HG03565 (cell line): ENCODE measurements around the gene VPS26C.
A peak's percentile ranks its signal among the peaks of the same experiment; 100 is the strongest.
"Not testable (repeated sequence)": the region's sequence is repeated elsewhere in the genome, so short reads cannot be mapped to it uniquely, and the experiment has no call there.

Source experiments
- ATAC-seq: cut with Tn5 transposase; IDR thresholded peaks from one replicate; pipeline ENCODE4 v1.9.1; 2021; ENCODE audit warnings: mild to moderate bottlenecking, moderate library complexity; ENCODE audit not compliant: unreplicated experiment

Gene VPS26C

DNA sequence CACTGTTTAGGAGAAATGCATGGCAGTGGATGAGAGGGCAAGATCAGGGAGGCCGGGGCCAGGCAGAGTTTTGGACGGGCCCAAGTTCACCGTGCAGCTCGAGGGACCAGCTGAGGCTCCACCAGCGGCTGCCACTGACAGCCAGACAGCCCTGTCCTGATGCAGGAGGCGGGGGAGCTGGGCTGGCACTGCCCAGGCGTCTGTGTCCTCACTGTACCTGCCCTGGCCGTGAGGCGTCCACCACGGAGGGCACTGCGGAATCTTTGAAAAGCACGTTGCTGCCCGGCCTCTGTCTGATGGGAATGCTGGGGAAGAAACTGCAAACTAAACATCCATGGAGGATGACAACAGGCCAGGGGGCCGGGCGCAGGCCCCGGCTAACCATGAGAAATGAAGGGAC is 35.5 kb downstream of the VPS26C start:
- ATAC-seq = no peak

DNA sequence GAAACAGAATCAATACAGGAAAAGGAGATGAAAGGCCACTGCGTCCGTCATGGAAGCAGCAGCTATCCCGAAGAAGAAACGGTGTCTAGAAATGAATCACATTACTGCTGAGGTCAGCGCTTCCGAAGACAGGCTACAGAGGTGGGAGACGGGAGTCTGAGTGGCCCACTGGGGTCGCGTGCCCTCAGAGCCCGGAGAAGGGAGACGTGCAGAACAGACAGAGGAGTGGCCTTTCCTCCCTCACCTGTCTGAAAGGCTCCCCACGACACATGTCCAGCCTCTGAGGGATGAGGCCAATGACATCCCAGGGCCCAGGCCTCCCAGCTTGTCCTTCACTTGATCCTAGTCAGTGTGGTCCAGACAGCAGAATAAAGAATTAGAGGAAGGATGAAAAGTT is 35.9 kb downstream of the VPS26C start:
- ATAC-seq = no peak

DNA sequence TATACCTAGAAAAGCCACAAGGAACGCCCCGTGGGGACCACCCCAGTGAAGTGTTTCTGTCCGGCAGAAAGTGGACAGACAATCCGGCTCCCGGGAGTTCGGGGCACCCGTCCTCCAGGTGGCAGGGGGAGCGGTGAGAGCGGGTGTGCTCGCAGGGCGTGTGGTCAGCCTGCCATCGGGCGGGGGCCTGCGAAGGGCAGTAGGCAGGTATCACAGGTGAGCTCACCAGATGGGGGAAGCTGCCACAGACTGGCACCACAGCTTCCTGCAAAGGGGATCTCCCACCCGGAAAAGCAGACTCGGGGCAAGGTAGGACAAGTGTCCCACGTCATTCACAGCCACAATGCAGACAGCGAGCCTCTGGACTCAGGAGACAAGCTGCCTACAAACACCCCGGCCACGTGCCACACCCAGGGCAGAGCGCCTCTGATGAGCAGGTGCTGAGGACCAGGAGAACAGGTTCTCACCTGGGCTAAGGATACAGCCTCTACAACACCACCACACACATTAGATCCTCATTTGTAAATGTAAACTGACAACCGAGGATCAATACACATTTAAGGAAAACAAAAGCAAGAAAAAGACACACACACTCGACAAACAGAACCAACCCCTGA is 36.4 kb downstream of the VPS26C start:
- ATAC-seq = no peak

DNA sequence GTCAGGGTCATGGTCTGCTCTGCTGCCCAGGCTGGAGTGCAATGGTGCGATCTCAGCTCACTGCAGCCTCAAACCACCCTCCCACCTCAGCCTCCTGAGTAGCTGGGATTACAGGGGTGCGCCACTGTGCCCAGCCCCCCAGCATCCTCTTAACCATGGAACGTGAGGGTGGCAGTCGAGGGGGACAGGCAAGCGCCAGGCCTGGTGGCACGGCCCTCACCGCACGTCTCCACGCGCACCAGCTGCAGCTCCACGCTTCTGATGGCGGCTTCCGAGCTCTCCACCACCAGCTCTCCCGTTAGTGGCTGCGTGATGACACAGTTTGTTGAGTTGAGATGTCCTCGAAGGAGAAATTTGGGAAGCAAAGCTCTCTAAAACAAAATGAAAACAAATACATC is 39.1 kb downstream of the VPS26C start:
- ATAC-seq = no peak

DNA sequence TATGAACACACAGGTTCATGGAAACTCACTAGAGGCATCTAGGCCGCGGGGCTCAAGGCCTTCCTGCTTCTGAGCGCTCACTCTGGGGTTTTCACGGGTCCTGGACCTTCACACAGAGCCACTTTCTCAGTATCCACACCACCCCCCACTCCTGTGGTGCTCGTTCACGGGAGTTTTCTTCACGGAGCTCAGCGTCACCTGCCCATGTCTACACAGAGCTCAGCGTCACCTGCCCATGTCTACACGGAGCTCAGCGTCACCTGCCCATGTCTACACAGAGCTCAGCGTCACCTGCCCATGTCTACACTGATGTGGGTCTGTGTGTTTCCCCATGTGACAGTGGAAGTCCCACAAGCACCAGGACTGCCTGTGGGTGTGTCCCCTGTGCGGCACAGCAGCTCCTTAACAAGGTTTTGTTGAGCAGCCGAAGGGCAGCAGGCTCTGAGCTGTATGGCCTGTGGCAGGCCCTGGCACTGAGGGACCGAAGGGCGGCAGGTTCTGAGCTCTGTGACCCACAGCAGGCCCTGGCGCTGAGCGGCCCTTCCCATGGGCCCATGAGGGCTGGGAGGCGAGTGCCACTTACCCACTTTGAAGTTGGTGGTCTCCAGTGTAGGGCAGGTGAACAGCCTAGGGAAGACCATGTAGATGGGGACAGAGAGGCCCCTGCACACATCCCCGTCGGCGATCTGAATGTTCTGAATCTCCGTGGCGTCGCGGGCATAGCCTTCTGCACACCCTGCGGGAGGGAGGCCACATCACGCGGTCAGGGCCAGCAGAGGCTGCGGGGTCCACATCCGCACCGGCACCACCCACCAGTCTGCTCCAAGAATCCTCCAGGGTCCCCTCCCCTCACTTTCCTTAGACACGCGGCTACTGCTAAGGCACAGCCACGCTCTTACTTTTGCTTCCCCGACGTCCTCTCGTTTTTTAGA is 39.8 kb downstream of the VPS26C start:
- ATAC-seq = no peak

DNA sequence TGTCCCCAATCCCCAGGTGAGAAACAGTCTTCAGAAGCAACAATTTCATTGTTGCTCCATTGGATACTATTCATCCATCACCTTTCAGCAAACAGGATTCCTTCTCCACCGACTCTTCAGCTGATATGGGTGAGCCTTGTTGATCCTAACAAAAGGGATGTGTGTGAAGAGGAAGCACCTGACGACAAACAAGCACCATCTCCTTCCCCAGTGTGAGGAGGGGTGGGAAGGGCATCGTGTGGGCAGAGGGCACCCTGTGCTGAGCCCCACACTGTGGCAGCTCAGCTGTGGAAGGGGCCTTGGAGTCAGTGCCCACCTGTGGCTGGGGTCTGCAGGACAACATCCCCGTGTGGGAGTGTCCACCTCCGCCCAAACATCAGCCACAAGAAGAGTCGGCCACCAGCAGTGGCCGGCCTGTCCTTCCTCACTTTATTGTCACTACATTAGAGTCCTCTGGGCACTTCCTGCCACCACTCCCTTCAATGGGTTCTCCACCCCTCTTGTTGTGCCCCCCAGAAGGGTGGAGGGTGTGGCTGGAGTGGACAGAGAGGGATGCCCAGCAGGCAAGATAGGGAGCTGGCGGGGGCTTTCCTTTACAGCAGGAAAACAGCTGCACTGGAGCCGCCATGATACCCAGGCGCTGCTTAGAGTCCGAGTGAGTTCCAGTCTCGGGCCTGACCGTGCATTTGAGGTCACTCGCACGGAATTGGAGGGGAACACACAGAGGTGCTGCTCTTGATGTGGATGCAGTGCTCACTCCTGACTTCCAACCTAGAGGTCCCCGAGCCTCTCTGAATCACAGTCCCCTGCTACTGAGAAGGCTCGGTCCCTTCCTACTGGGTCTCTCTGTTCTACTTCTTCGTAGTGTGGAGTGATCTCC is 40.9 kb downstream of the VPS26C start:
- ATAC-seq = no peak

DNA sequence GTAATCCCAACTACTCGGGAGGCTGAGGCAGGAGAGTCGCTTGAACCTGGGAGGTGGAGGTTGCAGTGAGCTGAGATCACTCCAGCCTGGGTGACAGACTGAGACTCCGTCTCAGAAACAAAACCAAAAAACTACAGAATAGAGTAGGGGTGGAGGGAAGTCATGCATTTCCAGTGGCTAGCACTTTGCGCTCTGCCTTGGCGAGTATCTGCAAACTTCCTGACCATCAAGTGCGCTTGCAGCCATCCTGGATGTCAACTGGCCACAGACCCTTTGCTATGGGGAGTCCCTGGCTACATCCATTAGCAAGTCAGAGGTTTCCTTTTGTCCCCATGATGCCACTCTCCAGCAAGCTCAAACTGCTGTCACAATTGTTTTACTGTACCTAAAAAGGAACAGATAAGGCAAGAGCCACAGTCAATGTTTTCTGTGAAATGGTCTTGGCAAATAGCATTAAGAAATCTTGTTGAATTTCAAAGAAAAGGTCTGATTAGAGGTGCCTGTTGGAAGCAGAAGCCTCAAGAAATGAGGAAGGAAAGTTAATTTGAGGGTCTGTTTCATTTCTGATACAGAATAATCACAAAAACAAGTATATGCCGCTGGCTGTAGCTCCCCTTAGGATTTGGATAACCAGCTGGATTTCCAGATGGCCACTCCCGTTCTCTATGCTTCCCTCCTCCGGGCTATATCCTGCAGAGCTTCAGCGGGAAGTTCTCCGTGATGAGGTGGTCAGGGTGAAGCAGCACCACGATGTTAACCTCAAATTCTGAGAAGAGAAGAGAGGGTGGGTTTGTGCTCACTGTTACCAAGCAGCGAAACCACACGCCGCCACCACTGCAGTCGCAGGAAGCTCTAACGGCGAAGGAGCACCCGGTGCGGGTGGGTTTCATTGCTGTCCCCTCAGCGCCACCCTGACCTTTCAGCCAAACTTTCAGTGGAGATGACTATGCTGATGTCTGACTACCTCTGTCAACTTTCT is 42.0 kb downstream of the VPS26C start:
- ATAC-seq = no peak

DNA sequence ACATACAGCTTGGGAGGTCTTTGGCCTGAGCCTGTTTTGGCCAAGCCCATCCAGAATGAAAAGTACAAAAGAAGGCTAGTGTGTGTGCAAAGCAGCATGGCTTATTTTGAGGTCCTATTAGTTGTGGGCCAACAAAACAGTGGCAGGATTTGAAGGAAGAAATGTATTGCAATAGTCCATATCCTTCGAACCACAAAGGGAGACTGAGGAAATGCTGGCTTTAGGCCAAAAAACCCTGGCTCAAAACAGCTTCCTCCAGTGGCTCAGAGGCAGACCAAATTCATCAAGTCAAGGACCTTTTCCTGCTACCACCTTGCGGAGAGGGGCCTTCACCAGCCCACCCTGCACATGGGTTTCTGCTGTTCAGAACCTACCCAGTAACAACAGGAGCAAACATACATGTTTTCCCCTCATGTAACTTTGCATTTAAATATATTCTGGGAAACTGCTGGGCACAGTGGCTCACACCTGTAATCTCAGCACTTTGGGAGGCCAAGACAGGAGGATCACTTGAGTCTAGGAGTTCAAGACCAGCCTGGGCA is 43.3 kb downstream of the VPS26C start:
- ATAC-seq = no peak

DNA sequence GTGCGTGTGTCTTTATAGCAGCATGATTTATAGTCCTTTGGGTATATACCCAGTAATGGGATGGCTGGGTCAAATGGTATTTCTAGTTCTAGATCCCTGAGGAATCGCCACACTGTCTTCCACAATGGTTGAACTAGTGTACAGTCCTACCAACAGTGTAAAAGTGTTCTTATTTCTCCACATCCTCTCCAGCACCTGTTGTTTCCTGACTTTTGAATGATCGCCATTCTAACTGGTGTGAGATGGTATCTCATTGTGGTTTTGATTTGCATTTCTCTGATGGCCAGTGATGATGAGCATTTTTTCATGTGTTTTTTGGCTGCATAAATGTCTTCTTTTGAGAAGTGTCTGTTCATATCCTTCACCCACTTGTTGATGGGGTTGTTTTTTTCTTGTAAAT is 44.9 kb downstream of the VPS26C start:
- ATAC-seq = not testable (repeated sequence)

DNA sequence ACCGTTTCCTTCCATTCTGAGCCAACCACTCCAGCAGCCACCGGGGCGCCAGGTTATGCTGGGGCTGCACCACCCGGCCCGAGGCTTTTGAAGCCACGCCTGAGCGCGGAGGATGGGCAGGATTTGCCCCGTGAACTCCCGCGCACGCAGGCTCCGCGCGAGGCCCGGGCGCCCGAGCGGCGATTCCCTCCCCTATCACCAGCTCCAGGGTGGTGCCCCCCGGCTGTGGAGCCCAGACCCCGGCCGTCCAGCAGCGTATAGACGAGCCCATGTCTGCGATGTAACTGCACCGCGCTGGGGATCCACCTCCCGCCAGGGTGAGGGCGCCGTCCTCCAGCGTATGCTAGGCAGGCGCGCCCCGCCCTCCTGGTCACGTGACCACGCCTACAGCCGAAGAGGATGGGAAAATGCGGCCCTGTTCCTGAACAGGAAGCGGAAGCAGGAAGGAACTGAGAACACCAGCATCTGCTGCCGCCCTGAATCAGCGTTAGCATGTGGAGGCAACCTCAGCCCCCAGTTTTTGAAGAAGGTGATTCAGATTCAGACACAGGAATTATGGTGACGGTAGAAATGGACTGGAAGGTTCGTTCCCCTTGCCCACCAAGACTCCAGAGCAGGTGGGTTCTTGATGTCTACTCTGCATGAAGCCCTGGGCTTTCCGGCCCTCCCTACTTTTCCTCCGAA is 46.0 kb downstream of the VPS26C start:
- ATAC-seq = peak; percentile 69

DNA sequence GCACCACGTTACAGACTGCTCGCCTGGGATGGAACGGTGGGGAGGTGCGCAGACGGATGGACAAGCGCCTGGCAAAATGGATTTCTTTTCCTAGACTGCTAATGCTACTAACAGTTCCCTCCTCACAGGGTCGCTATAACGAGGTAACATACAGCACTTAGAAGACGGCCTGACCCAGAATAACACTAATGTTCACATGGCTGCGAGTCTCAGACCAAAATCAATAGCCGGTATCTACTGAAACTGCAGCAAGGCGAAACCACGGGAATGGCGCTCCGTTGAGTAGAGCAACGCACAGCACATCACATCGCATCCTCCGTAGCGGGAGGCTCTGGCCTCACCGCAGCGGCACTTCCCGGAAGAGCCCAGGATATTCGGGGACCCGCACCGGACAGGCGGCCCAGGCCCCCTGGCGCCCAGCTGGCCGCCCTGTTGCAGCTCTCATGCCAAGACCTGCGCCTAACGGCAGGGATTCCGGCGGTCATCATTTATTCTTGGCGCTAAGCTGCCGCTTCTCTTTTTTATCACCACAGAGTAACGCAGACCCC is 46.6 kb downstream of the VPS26C start:
- peak; percentile 31 for ATAC-seq

DNA sequence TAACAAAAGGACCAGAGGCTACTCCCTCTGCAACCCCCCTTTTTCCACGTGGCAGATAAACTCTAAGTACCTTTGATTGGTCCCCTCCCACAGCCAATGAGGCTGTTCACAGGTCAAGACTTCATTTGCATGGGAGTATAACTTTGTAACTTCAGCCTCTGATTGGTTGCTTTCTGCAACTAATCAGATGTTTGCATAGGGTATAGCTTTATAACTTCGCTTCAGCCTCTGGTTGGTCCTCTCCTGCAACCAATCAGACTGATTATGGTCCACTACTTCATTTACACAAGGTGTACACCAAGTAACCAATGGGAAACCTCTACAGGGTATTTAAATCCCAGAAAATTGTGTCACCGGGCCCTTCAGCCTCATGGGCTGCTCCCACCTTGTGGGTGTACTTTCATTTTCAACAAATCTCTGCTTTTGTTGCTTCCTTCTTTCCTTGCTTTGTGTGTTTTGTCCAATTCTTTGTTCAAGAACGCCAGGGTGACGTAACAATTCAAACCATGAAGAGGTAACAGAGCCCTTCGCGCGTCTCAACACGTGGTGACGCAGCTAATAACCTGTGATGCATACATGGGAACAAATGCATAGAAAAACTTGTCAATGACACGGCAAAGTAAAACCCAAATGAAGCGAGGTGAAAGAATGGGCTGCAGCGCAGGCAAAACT is 47.2 kb downstream of the VPS26C start:
- ATAC-seq = no peak

DNA sequence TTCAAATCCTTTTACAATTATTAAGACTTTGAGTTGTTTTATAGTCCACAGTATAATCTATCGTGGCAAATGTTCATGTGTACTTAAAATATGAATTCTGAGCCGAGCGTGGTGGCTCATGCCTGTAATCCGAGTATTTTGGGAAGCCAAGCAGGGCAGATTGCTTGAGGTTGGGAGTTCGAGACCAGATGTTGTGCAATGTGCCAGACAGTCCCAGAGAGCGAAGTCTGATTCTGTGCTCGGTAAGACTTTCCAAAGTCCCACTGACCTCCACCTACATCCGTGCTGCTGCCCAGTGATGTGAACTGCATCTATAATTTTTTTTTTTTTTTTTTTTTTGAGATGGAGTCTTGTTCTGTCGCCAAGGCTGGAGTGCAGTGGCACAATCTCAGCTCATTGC is 52.2 kb downstream of the VPS26C start:
- no peak for ATAC-seq

DNA sequence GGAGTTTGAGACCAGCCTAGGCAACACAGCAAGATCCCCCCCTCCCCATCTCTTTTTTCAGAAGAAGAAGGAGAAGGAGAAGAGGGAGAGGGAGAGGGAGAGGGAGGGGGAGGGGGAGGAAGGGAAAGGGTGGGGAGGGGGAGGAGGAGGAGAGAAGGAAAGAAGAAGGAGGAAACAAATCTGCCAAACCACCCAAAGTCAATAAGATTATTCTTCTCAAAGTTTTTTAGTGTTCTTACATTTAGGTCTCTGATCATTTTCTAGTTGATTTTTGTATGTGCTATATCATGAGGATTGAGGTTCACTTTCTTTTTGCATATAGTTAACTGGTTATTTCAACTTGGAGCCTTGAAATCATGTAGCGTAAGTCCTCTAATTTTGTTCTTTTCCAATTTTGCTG is 56.3 kb downstream of the VPS26C start:
- ATAC-seq = no peak

DNA sequence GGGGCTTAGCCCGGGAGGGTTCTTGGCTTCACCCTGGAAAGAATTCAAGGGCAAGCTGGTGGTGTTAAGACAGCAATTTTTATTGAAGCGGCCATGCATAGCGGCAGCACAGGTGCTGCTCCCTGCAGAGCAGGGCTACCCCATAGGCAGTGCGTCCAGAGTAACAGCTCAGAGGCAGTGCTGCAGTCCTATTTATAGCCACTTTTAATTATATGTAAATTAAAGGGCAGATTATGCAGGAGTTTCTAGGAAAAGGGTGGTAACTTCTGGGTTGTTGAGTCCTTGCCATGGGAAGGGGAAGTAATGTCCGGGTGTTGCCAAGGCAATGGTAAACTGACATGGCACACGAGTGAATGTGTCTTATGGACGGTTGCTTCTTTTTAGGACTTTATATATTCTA is 57.0 kb downstream of the VPS26C start:
- no peak for ATAC-seq

DNA sequence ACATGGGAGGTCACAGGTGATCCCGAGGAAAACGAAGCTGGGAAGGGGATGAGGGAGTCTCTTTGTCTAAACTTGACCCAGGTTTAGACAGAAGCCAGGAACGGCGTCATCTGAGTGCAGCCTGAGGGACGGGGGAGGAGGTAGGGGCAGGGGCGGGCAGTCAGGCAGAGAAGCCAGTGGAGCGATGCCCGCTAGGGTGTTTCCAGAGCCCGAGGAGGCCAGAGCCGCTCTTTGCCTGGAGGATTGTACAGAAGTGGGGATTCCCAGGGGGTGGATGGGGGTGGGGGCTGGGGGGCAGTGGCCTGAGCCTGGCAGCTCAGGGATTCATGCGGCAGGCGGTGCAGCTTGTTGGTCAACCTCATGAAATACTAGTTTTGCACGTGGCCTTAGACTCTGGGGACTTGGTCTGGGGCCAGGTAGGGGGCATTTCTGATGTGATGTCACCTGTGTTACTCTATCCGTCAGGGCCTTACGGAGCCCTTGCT is 58.4 kb downstream of the VPS26C start:
- no peak for ATAC-seq

DNA sequence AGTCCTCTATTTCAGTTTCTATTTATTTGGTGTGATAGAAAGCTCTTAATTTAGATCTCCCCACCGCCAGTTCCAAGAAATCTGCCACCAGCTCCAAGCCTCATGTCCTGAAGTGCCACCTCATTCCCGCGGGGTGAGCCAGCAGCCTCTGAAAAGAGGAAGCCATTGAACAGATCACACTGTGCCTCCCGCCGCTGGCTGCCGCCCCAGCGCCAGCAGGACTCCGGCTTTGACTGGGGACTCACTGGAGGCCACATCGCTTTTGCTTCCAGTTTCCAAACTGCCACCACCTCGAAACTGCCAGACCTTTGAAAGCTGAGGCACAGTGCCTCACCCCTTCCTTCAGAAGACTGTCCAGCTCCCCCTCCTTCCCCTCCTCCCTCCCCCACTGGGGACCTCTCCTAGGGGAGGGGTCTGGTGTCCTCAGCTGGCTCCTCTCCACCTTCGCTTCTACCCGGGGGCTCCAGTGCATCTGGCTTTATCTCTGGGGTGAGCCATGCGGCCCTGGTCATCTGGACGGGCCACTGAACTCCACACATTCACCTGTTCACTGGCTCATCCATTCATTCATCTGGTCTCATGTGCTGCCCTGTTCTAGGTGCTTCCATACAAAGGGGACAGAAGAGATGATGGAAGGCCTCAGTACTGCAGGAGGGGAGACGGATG is 58.9 kb downstream of the VPS26C start:
- no peak for ATAC-seq

DNA sequence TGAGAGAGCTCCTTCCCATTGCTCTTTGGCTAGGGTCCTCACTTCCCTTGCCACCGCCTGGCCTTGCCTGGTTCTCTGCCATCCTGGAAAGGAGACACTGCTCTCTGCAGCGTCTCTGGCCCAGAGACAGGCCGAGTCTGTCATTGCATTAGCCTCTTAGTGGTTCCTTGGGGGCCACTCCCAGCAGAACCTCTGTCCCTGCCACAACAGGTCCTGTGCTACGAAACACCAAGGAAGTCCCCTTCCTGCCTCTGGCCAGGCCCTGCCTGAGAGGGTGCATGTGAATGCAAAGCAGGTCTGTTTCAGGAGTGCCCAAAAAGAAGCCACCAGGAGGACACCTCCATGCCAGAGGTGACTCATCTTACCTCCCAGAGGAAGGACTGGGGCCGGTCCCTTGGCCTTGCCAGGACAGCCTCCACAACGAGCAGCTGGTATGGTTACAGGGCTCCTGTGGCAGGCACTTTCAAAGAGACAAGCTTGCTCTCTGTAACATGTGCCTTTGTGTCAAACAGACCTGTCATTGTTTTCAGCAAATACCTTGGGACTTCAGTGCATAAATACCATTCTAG is 59.6 kb downstream of the VPS26C start:
- peak; percentile 53 for ATAC-seq
